Measurements from ENCODE around the gene GPD1L.

GRCh38 chr3:32095431-32095830, 11.0 kb upstream of the GPD1L start:
- no peak for TF ChIP-seq EZH2 (IDR thresholded peaks at IDR 0.05; ENCODE audit: insufficient read depth, low read length)
- no peak for TF ChIP-seq CTCF (IDR thresholded peaks at IDR 0.05; ENCODE audit: insufficient read depth, low read depth, low read length)

Measured in astrocyte (in vitro differentiated cells and primary cell).